Kidney tubule cell (primary cell): ENCODE results near the gene EXO1.
"Not testable (repeated sequence)": the region's sequence is repeated elsewhere in the genome, so short reads cannot be mapped to it uniquely, and the experiment has no call there.

Source experiments
- DNase-seq: peaks from one replicate; pipeline ENCODE4 v3.0.0-alpha.2; 2018; ENCODE audit warnings: low spot score

EXO1 gene

GRCh38 chr1:241837416-241837815 is 10.6 kb upstream of the EXO1 start:
- DNase-seq: no peak

- peak; percentile 55 for DNase-seq
Measured at GRCh38 chr1:241837901-241838300, 10.1 kb upstream of the EXO1 start.

- no peak for DNase-seq
Measured at GRCh38 chr1:241838897-241839296, 9.1 kb upstream of the EXO1 start.

GRCh38 chr1:241839369-241839979 is 8.5 kb upstream of the EXO1 start:
- DNase-seq: peak; percentile 38

- no peak for DNase-seq
Measured at GRCh38 chr1:241840164-241840563, 7.8 kb upstream of the EXO1 start.

GRCh38 chr1:241841691-241842090 is 6.3 kb upstream of the EXO1 start:
- DNase-seq: no peak

- peak; percentile 69 for DNase-seq
Measured at GRCh38 chr1:241842565-241842964, 5.4 kb upstream of the EXO1 start.

- DNase-seq: no peak
Measured at GRCh38 chr1:241844593-241844992, 3.4 kb upstream of the EXO1 start.

GRCh38 chr1:241846375-241846774 is 1.6 kb upstream of the EXO1 start:
- DNase-seq: no peak

- DNase-seq: no peak
Measured at GRCh38 chr1:241846862-241847539, 1.0 kb upstream of the EXO1 start.

- no peak for DNase-seq
Measured at GRCh38 chr1:241847540-241847795, 536 bp upstream of the EXO1 start.

GRCh38 chr1:241848686-241849344 is 811 bp downstream of the EXO1 start:
- DNase-seq: no peak

- no peak for DNase-seq
Measured at GRCh38 chr1:241849345-241849695, 1.3 kb downstream of the EXO1 start.

GRCh38 chr1:241855545-241856140 is 7.6 kb downstream of the EXO1 start:
- not testable (repeated sequence) for DNase-seq

GRCh38 chr1:241857131-241857530 is 9.1 kb downstream of the EXO1 start:
- DNase-seq: no peak

GRCh38 chr1:241860922-241861321 is 12.9 kb downstream of the EXO1 start:
- no peak for DNase-seq

- DNase-seq: no peak
Measured at GRCh38 chr1:241869022-241869421, 21.0 kb downstream of the EXO1 start.

GRCh38 chr1:241870336-241870735 is 22.3 kb downstream of the EXO1 start:
- DNase-seq: peak; percentile 35

- DNase-seq: no peak
Measured at GRCh38 chr1:241870746-241871430, 22.9 kb downstream of the EXO1 start.

- DNase-seq: no peak
Measured at GRCh38 chr1:241881440-241881839, 33.4 kb downstream of the EXO1 start.

GRCh38 chr1:241883159-241883558 is 35.2 kb downstream of the EXO1 start:
- no peak for DNase-seq

- peak; percentile 71 for DNase-seq
Measured at GRCh38 chr1:241888232-241888631, 40.2 kb downstream of the EXO1 start.

GRCh38 chr1:241891296-241891695 is 43.3 kb downstream of the EXO1 start:
- DNase-seq: no peak
